Gastroesophageal sphincter (tissue), 4 donors: ENCODE results near the gene PFKFB4. TPM values are rescaled to one million over a fixed set of nuclear protein-coding genes. Genes with fewer than 3 reads are reported as not detected.

ENCODE experiments used
- ATAC-seq: fragments of 150-250 bp; one replicate; pipeline ENCODE4 v1.9.1; 2016; ENCODE audit warnings: mild to moderate bottlenecking, moderate library complexity
- H3K27ac ChIP-seq, 4 donors: fragments of 200-600 bp; sonication (generic) in 3 of 4; 1 replicate in 3 of 4; 2 replicates in 1 of 4; pipeline ENCODE4 v1.5.1; 2016 to 2019
- H3K27me3 ChIP-seq: fragments of 200-600 bp; sonication (generic); one replicate; pipeline ENCODE4 v1.5.1; 2019
- H3K36me3 ChIP-seq, 2 donors: fragments of 200-600 bp; sonication (generic); one replicate each; pipeline ENCODE4 v1.5.1; 2019; ENCODE audit warnings: control low read depth in 1 of 2
- H3K4me1 ChIP-seq, 3 donors: fragments of 200-600 bp; sonication (generic); 1 replicate in 2 of 3; 2 replicates in 1 of 3; pipeline ENCODE4 v1.5.1; 2016 to 2019; ENCODE audit warnings: control low read depth in 2 of 3
- H3K4me3 ChIP-seq, 2 donors: fragments of 200-600 bp; sonication (generic); one replicate each; pipeline ENCODE4 v1.5.1; 2019; ENCODE audit warnings: mild to moderate bottlenecking in 1 of 2, moderate library complexity in 1 of 2
- H3K9me3 ChIP-seq, 3 donors: fragments of 200-600 bp; sonication (generic); one replicate each; pipeline ENCODE4 v1.5.1; 2017 to 2019; ENCODE audit warnings: control low read depth in 2 of 3
- CTCF ChIP-seq, 4 experiments: fragments of 200-600 bp in 2 of 4; fragments of 450-650 bp in 2 of 4; sonication (generic) in 1 of 4; IDR thresholded peaks; one replicate each; pipeline ENCODE4 v1.5.1; 2017 to 2019; ENCODE audit warnings: antibody characterized with exemption in 4 of 4, mild to moderate bottlenecking in 2 of 4, moderate library complexity in 2 of 4
- EP300 ChIP-seq: sonication (generic); formaldehyde crosslinking; IDR thresholded peaks from one replicate; pipeline ENCODE4 v1.6.1; 2017; ENCODE audit warnings: antibody characterized with exemption, mild to moderate bottlenecking
- POLR2A ChIP-seq, 2 donors: fragments of 450-650 bp; IDR thresholded peaks; one replicate each; pipeline ENCODE4 v1.6.1; 2017; ENCODE audit warnings: antibody characterized with exemption in 2 of 2, mild to moderate bottlenecking in 2 of 2, moderate library complexity in 1 of 2
- POLR2AphosphoS5 ChIP-seq: sonication (generic); formaldehyde crosslinking; IDR thresholded peaks from one replicate; pipeline ENCODE4 v1.6.1; 2017; ENCODE audit warnings: antibody characterized with exemption
- WGBS, 2 donors: methylation state at CpG; one replicate each; pipeline ENCODE4 v1.1.5; 2018; ENCODE audit warnings: low coverage in 1 of 2; 5-methylcytosine and 5-hydroxymethylcytosine counted together
- total RNA-seq, 4 donors: library from RNA; depleted of rRNA; stranded (reverse); fragments of >200 nt; gene quantifications; one replicate each; pipeline ENCODE4 v1.1.0, GENCODE V29; 2016

Gene PFKFB4
- total RNA-seq, 4 donors from 2014 or later = 1.8 to 2.9 (median 2.4) TPM

GRCh38 chr3:48587686-48588085, 31.1 kb upstream of the PFKFB4 start:
- no peak for ATAC-seq
- H3K27me3 ChIP-seq = peaks cover 12% of the 10 kb centered on the region
- no peaks in the 10 kb centered on the region for H3K4me1 ChIP-seq
- H3K36me3 ChIP-seq = no peaks in the 10 kb centered on the region
- no peaks in the 10 kb centered on the region for H3K9me3 ChIP-seq
- 60% methylated on average over 4 of the region's 11 CpGs; no CpG with 5 or more reads in 1 of the 2 donors for WGBS, 2 donors
- no peak for TF ChIP-seq EP300
- TF ChIP-seq POLR2A (IDR thresholded peaks at IDR 0.05) = no peak
- TF ChIP-seq CTCF (IDR thresholded peaks at IDR 0.05) = no peak
- no peak for TF ChIP-seq POLR2AphosphoS5
- H3K27ac ChIP-seq = no peak overlapping the region
- H3K4me3 ChIP-seq = no peak overlapping the region

GRCh38 chr3:48585411-48585810, 28.8 kb upstream of the PFKFB4 start:
- H3K4me3 ChIP-seq = no peak overlapping the region
- no peaks in the 10 kb centered on the region for H3K4me1 ChIP-seq
- H3K27ac ChIP-seq = no peak overlapping the region
- no peaks in the 10 kb centered on the region for H3K36me3 ChIP-seq
- no peak for ATAC-seq
- H3K27me3 ChIP-seq = no peaks in the 10 kb centered on the region
- no peaks in the 10 kb centered on the region for H3K9me3 ChIP-seq
- 86% methylated on average over 1 of the region's 8 CpGs; no CpG with 5 or more reads in 1 of the 2 donors for WGBS, 2 donors
- TF ChIP-seq POLR2AphosphoS5 = no peak
- no peak for TF ChIP-seq POLR2A (IDR thresholded peaks at IDR 0.05)
- TF ChIP-seq EP300 = no peak
- no peak for TF ChIP-seq CTCF (IDR thresholded peaks at IDR 0.05)

- WGBS, 2 donors = no CpG with 5 or more reads among the region's 9 CpGs
- TF ChIP-seq CTCF (IDR thresholded peaks at IDR 0.05) (no peak), POLR2AphosphoS5 (no peak), POLR2A (IDR thresholded peaks at IDR 0.05) (no peak), EP300 (no peak)
- Histone ChIP-seq H3K27me3 (no peaks in the 10 kb centered on the region), H3K4me1 (no peaks in the 10 kb centered on the region), H3K27ac (no peak overlapping the region), H3K4me3 (no peak overlapping the region), H3K9me3 (no peaks in the 10 kb centered on the region), H3K36me3 (no peaks in the 10 kb centered on the region)
- no peak for ATAC-seq
These were observed 28.2 kb upstream of the PFKFB4 start for GRCh38 chr3:48584836-48585235.

- Histone ChIP-seq H3K27ac (no peak overlapping the region), H3K4me1 (no peaks in the 10 kb centered on the region), H3K27me3 (no peaks in the 10 kb centered on the region), H3K4me3 (no peak overlapping the region), H3K36me3 (no peaks in the 10 kb centered on the region), H3K9me3 (no peaks in the 10 kb centered on the region)
- TF ChIP-seq CTCF (IDR thresholded peaks at IDR 0.05) = no peak
- no peak for TF ChIP-seq POLR2A (IDR thresholded peaks at IDR 0.05)
- TF ChIP-seq EP300 = no peak
- no peak for TF ChIP-seq POLR2AphosphoS5
- 74 to 94% methylated on average over 3 of the region's 14 CpGs for WGBS, 2 donors
- no peak for ATAC-seq
These were observed 25.2 kb upstream of the PFKFB4 start for GRCh38 chr3:48581621-48582481.

- TF ChIP-seq POLR2AphosphoS5 (no peak), POLR2A (IDR thresholded peaks at IDR 0.05) (no peak), EP300 (no peak), CTCF (IDR thresholded peaks at IDR 0.05) (no peak)
- Histone ChIP-seq H3K4me1 (no peaks in the 10 kb centered on the region), H3K36me3 (no peaks in the 10 kb centered on the region), H3K27ac (no peak overlapping the region), H3K27me3 (no peaks in the 10 kb centered on the region), H3K4me3 (no peak overlapping the region), H3K9me3 (no peaks in the 10 kb centered on the region)
- ATAC-seq = no peak
- 89 to 92% methylated on average over 2 of the region's 4 CpGs for WGBS, 2 donors
These were observed 20.0 kb upstream of the PFKFB4 start for GRCh38 chr3:48576647-48577046.
